Eye (tissue), 1 donor: Measurements from ENCODE around the gene UXT.
A peak's percentile ranks its signal among the peaks of the same experiment; 100 is the strongest.
"Not testable (repeated sequence)": the region's sequence is repeated elsewhere in the genome, so short reads cannot be mapped to it uniquely, and the experiment has no call there.

Source experiments
- DNase-seq: peaks from one replicate; pipeline ENCODE4 v3.0.0-alpha.2; 2015

The UXT gene

GRCh38 chrX:47612418-47612817 lies 46.6 kb downstream of the UXT start:
- DNase-seq, result no peak

GRCh38 chrX:47611926-47612325 lies 47.1 kb downstream of the UXT start:
- DNase-seq, result no peak

DNA sequence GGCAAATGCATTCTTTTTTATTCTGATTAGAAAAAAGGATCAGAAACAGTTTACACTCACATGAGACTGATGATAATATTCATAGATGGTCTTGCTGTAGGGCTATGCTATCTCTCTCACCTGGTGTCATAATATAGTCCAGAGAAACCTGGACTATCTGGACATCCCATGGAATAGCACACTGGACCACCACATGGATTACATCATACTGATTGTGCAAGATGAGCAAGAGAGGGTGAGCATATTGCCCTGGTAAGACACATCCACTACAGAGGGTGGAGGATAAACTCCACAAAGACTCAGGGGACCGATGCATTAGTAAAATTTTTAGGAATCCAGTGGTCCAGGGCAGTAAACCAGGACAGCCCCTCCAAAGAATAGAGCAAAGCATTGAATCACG lies 47.5 kb downstream of the UXT start:
- no peak for DNase-seq

- DNase-seq, result no peak
These were observed 48.5 kb downstream of the UXT start for GRCh38 chrX:47610511-47610910.

GRCh38 chrX:47608130-47608810 lies 50.7 kb downstream of the UXT start:
- DNase-seq, result peak; percentile 16

GRCh38 chrX:47607091-47607490 lies 51.9 kb downstream of the UXT start:
- no peak for DNase-seq

DNA sequence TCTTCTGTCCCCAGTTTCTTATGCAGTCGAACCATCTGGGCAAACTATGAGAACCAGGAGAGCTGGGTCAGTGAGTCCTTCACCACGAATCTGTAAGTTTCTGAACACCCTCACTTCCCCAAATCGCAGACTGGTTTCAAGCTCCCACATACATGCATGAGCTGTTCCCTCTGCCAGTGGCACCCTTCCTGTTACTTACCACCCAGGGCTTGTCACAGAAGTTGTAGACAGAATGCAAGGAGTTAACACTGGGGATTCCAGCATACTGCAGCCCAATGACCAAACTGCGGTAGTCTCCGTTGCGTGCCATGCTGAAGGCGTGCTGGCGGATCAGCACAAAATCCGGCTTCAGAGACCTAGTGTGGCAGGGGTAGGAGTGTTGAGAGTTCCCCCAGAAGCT lies 54.0 kb downstream of the UXT start:
- DNase-seq, result no peak

- DNase-seq, result not testable (repeated sequence)
These were observed 55.9 kb downstream of the UXT start for GRCh38 chrX:47603125-47603524.
